HG03460 (cell line): Measurements from ENCODE around the gene RNF121.

Experiments
- ATAC-seq: cut with Tn5 transposase; IDR thresholded peaks from one replicate; pipeline ENCODE4 v1.9.1; 2021; ENCODE audit not compliant: unreplicated experiment

The RNF121 gene

DNA sequence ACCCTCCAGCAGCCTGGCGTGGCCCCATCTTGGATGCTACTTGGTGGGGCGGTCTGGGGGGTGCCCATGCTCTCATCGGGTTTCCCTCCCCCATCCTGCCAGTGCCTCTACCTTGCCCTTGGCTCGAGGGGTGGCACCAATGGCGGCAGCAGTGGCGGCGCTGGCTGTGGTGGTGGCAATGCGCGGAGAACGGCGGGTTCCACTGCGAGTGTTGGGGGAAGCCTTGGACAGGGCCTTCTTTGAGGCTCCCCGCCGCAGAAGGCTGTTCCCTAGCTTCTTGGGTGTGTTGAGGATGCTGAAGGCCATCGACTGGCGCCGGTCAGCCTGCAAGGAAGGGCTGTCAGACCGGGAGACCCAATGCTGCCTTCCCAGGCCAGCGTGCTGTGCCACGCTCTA lies 74.9 kb downstream of the RNF121 start:
- no peak for ATAC-seq

DNA sequence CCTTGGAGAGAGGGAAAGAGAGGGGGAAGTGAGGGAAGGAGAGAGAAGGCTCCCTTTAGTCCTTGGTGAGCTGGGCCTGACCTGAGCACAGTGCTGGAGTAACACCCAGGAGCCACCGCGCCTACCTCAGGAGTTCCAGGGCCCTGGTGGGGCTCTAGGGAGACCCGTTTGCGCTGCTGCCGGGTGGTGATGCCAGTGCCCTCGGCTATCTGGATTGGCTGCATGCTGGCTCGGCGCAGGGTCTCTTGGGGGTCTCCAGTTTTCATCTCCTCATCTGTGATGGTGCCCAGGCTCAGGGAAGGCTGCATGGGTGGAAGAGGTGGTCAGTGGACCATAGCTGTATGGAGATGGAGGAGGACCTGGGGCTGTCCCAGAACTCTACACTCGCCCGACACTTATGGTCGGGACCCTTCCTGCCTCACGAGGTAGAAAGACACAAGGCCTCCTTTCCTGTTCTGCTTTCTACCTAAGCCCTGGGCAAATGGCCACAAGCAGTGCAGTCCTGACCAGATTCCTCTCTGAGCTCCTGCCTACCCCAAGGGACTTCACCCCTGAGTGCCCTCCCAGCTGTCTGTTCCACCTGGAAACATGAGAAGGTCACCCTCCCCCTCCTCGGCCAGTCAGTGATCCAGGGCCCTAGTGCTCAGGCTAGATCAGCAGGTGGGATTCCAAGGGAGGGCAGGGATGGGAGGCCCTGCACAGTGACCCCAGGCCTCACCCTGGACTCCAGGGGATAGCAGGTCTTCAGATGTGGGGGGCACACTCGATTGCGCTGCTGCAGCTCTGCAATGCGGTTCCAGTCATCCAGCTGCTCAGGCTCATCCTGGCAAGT lies 75.9 kb downstream of the RNF121 start:
- ATAC-seq = no peak

DNA sequence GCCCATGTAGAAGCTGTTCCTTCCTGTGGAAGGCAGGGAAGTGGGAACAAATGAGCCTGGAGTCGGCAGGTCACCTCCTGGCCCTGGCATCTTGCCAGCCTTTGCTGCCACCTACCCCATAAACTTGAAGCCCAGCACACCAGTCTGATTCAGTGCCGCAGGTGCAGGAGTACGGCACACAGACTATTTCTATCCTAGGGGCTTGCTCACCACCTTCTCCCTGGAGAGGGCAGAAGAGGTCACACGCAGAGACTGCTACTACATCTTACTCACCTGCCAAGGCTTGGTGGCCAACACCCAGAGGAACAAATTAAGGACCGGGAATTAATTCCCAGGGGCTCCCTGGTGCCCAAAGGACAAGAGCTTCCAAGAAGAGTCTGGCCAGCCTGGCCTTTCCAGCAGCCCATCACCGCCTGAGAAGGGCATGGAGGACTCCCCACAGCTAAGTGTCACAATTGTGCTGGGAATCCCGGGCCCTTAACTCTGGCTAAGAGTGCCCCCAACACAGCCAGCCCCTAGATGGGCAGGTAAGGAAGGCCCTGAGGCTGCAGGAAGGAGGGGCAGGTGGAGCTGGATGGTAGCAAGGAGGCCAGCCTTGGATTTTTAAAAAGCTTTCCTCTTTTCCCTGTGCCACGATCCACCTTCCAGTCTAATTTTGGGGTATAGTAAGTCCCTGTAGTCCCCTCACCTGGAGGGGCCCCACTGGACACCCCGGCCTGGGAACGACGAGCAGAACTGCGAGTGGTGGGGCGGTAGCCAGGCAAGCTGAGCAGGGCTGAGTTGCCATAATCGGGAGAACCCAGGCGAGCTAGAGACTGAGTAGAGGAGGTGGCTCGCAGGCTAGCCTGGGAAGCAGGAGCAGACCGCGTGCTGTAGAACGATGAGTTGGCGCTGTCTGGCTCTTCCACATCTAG lies 76.8 kb downstream of the RNF121 start:
- ATAC-seq = no peak

DNA sequence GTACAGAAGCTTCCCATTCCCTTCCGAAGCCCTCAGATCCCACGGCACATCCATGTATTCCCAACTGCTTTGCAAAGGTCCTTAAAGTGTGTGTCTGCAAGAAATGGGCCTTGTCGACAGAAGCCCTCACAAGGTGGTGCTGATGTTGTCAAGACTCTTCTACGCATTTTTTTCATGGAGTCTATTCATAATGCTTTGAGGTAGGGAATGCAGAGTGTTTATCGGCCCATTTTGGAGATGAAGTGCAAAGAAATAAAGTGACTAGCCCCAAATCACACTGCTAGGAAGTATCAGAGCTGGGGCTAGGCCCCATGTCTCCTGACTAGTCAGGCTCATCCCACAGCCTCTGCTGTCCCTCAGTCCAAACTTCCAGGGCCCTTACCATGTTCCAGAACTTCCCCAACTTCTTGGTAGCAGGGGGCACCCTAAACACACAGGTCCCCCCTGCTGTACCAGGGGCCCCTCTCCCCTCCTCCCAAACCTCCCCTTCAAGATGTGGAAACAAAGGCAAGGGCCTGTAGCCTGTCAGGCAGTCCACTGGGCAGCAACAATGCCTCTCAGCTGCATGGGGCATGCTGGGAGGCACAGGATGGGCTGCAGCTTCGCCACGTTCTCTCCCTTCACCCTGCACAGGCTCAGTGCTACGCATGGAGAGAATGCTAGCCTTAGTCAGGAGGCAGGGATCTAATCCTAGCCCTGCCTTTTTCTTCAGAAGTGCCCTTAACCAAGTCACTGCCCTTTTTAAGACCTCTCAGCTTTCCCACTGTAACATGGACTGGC lies 77.7 kb downstream of the RNF121 start:
- ATAC-seq = no peak

DNA sequence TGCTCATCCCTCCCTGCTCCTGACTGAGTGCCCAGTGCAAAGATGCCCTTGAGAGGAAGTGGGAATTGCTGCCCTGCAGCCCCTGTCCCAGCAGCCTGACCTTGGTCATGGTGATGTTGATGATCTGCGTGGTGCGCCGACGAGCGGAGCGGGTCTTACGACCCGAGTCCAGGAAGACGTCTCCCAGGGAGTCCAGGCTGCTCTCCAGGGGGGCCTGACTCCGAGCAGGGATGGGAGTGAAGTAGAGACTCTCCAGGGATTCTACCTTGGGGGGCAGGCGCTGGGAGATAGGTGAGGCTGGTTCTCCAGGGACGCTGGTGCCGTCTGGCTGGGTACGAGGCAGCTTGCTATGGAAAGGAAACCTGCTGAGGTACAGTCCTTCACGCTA lies 78.2 kb downstream of the RNF121 start:
- no peak for ATAC-seq

DNA sequence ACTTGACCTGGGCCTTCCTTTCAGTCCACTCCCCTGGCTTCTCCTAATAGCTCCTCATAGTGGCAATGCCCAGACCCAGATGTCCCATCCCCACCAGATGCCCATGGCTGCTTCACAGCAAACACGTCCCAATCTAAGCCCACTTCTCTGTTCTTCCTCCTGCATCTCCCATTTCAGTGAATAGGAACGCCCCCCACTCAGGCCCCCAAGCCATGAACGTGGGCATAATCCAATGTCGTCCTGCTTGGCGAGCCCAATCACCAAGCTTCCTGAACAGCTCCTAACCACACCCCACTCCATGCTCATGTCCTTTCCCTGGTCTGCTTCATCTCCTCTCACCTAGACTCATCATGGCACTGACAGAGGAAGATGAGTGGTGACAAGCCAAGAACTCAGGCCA lies 78.7 kb downstream of the RNF121 start:
- ATAC-seq = no peak

DNA sequence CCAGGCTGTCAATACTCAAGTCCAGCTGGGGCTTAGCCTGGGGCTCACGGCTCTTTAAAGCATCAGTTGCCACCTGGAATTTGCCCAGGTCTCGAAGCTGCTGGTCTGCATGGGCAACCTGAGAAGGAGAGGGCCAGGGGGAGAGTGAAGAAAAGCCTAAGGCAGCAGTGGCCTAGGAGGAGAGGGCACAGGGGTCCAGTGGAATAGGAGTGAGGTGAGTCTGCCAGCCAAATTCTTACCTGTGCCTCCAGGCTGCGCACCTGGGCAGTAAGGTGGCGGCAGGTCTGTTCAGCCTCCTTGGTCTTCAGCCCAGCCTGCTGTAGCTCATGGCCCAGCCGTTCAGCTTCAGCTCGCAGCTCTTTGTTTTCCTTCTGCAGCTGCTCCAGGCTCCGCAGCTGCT lies 79.9 kb downstream of the RNF121 start:
- no peak for ATAC-seq

DNA sequence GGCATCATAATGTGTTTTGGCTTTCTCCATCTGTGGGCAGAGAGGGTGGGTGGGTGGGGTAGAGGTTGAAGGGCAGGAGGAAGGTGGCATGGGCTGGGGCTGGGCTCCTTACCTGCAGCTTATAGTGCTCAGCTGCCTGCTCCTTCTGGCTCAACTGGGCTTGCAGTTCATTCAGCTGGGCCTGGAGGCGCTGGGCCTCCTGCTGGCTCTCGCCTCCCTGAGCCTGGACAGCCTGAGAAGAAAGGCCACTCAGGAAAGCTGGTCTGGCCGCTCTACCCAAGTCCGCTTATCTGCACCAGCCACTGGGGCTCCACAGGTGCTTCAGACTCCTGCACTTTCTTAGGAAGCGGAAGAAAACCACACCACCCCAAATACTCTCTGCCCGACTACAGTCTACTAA lies 80.3 kb downstream of the RNF121 start:
- no peak for ATAC-seq

DNA sequence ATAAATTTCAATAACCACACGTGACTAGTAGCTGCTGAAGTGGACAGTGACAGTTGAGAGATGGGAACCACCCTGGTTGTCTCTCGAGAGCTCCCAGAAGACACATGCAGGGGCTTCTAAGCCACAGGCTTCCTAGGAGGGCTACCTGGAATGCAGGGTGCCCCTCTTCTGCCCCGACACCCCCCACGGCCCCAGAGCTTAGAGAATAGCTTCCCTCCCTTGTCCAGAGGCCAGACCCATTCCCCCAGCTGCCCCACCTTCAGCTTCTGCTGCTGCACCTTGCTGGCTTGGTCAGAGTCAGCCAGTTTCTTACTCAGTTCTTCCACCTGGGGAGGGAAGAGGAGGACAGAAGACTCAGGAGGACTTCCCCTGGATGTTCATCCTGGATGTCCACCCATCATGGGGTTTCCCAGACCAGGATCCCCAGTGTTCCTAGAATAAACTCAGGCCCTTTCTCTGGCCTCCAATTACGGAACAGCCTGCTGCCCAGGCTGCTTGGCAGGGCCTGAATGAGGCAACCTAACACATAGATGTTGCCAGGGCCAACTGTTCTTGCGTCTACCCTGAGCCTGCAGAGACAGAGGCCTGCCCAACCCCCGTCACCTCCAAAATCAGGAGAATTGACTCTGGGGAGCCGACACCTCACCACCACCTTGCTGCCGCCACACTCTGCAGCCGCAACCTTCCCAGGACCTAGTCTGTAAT lies 81.8 kb downstream of the RNF121 start:
- ATAC-seq = no peak

DNA sequence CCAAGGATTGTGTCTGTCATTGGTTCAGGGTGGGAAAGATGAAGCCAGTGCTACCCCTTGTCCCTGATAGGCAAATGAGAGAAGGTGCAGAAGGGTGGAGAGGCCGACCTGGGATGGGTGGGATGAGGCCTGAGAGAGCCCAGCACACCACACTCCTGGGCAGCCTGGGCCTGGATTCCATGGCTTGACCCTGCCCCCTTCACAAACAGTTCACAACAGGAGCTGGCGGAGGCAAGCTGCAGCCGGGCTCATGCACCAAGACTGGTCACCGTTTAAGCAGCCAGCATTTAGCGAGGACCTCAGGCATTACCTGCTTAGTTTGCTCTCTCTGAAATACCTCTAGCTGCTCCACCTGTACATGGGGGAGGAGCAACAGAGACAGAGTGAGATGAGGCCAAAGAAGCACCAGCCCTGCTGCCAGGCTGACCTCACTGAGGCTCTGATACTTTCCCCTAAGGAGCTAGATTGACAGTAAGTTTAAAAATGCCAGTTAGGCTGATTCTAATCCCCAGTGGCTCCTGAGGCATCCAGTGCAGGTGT lies 83.3 kb downstream of the RNF121 start:
- no peak for ATAC-seq

DNA sequence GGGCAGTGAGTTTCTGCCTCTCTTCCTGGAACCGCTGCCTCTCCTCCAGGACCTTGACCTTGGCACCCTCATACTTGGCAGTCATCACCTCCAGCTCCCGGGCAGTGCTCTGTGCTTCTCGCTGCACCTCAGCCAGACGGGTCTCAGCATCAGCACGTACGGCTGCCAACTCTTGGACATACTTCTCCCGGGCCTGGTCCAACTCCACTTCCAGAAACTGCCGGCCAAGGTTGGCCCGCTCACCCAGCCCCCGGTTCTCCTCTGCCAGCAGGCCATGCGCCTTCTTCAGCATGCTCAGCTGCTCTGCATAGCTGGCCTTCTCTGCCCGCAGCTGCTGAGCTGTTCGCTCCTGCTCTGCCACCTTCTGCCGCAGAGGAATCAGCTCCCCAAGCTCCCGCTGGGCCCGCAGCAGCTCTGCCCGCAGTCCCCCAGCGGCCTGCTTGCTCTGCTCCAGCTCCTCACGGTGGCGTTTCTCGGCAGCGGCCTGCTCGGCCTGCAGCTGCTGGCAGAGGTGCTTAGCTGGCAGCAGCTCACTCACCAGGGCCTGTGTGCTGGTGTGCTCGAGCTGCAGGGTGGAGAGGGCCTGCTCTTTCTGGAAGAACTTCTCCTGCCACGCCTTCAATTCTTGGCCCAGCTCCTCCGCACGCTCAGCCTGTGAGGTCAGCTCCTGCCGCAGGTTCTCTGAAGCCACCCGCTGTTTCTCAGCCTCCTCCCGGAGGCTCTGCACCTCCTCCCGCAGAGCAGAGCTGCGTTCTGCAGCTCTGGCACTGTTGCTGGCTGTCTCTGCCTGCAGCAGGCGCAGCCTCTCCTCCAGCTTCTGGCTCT lies 84.3 kb downstream of the RNF121 start:
- ATAC-seq = no peak

DNA sequence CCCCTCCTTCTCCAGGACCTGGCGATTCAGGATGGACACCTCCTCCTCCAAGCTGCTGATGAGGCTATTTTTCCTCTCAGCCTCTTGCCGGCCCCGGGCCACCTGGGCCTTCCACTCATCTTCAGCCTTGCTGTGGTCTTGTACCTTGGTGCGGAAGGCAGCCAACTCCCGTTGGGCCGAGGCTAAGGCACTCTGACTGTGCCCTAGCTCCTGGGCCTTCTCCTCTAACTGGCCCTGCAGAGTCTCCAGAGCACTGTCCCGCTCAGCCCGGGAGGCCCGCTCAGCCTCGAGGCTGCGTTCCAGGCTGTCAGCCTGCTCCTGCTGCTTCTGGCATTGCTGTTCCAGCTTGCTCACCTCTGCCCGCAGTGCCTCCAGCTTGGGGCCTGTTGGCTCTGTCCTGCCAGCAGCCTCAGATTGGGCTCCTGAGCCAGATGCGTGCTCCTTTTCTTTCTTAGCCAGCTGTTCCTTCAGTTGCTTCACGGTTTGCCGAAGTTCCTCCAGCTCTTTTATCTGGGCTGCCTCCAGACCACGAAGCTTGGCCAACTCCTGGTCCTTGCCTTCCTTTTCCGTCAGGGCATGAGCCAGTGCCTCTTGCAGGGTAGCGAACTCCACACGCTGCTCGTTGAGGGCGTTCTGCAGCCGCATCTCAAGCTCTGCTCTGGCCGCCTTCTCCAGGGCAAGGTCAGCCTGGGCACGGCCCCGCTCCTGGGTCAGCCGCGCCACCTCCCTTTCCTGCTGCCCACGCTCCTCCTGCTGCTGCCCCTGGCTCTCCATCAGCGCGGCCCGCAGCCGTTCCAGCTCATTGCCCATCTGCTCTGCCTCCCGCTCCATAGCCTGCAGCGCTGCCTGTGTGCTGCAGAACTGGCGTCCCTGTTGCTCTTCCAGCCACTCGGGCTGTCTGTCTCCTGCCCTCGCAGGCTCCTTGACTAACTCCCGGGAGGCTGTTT lies 85.2 kb downstream of the RNF121 start:
- no peak for ATAC-seq

DNA sequence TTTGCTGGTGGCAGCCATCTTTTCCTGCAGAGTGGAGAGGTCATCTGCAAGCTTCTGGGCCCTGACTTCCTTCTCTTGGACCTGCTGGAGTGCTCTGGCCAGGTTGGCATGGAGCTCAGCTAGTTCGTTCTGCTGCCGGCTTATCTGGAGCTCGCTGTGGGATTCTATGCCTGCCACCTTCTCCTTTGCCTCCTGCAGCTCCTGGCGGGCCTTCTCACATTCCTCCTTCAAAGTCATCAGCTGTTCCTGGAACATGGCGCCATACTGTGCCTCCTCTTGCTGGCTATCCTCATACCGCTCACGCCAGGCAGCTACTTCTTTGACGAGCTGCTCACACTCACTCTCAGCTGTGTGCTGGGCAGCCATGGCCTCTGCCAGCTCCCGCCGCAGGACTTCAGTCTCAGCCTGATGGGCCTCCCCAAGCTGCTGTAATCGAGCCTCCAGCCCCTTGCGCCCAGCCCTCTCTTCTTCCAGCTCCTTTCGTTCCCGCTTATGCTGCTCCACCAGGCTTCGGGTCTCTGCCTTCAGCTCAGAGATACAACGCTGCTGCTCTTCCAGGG lies 86.0 kb downstream of the RNF121 start:
- ATAC-seq = no peak

DNA sequence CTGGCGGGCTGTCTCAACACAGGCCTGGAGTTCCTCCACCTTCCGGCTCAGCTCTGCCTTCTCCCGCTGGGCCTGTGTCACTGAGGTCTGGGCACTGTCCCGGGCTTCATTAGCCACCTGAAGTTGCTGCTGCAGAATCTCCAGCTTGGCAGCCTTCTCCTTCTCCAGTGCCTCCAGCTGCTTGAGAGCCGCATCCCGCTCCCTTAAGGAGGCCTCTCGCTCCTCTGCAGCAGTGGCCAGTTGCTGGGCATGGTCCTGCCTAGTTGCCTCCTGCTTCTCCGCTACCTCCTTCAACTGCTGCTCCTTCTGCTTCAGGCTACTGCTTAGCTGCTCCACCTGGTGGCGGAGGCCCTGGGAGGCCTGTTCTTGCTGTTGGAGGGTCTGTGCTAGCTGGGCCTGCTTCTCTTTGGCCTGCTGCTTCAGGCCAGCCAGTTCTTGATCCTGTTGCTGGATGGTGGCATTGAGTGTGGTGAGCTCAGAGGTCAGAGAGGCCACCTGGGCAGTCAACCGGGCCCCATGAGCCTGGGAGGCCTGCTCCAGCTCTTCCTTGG lies 86.7 kb downstream of the RNF121 start:
- ATAC-seq = no peak

DNA sequence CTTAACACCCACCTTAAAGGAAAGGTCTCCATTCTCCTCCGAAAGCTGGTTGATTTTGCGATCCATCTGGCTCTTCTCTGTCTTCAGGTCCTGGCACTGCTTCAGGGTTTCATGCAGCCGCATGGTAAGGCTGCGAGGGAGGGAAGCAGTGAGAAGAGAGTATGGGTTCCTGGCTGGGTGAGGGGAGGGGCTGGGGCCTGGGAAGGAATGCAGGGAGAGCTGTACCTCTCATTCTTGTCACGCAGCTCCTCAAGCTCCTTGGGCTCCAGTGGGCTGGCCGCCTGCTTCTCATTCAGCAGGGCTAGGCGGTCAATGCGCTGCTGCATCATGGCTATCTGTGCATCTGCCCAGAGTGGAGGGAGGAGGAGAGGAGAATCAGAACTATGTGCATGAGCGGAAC lies 89.3 kb downstream of the RNF121 start:
- no peak for ATAC-seq

DNA sequence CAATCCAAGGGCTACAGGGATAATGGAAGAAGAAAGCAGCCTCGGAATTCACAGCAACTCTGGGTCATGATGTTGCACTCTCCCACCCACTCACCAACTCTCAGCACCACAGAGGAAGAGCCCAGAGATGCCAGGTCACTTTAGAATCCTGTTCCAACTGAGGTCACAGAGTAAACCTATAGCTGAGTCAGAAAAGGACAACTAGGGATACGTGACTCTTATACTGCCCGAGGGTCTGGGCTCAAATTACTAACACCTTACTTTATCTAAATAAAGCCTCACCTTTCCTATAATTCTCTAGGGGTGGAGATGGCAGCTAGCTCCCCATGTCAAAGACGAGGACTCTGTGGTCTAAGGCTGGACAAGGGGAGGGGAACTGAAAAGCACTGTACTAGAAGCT lies 94.5 kb downstream of the RNF121 start:
- ATAC-seq = no peak

DNA sequence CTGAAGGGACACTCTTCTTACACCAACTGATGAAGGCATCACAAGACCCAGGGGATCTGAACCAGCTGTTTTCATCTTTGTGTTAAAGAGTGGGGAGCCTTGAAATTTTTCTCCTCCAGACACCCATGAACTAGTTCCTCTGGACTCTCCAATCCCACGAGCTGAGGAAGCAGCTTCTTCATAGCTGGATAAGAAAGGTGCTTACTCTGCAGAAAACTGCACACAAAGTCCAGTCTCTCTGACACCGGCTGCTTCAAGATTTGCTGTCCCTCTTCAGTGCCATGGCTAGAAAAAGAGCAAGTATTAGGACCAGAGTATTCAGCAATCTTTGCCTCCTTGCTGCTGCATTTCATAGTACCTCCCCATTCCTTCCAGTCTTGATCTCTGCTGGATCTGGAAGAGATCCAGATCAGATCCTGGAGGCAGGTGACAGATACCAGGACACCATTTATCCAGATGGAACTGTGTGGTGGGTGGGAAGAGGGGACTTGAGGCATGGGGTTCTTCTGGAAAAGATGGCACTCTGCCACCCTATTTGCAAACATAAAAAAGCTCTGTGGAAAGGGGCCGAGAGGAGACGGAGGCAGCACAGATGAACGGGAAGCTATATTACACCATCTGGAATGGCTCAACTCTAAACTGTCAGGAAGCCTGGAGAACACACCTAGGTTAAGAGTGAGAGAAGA lies 95.4 kb downstream of the RNF121 start:
- no peak for ATAC-seq
